ENCODE measurements around the gene SP3. TPM values are rescaled to one million over a fixed set of nuclear protein-coding genes. Genes with fewer than 3 reads are reported as not detected.
"Not testable (repeated sequence)": the region's sequence is repeated elsewhere in the genome, so short reads cannot be mapped to it uniquely, and the experiment has no call there.

SP3 gene
- total RNA-seq, 1 donor from 2014 or later = 45.4 TPM

- intact Hi-C loops (cut with DNase I) = no loop called here
- DNase-seq (ENCODE audit: low spot score) = no peak
Observed at GRCh38 chr2:173909846-173910245, 55.3 kb downstream of the SP3 start.

GRCh38 chr2:173906626-173907025 is 58.5 kb downstream of the SP3 start:
- intact Hi-C loops (cut with DNase I) = no loop called here

GRCh38 chr2:173903601-173904394 is 61.4 kb downstream of the SP3 start:
- intact Hi-C loops (cut with DNase I) = no loop called here
- DNase-seq (ENCODE audit: low spot score) = no peak

More at GRCh38 chr2:173906626-173907025, 58.5 kb downstream of the SP3 start:
- no peak for DNase-seq (ENCODE audit: low spot score)

GRCh38 chr2:173898996-173899395 is 66.2 kb downstream of the SP3 start:
- DNase-seq (ENCODE audit: low spot score) = no peak
- intact Hi-C loops (cut with DNase I) = loop anchor here (10.0 kb wide), 1 partner anchor 446 kb away; no protein-coding TSS in a partner anchor

- DNase-seq (ENCODE audit: low spot score) = no peak
- intact Hi-C loops (cut with DNase I) = loop anchor here (10.0 kb wide), 1 partner anchor 447 kb away; no protein-coding TSS in a partner anchor
Observed at GRCh38 chr2:173898178-173898668, 67.0 kb downstream of the SP3 start.

GRCh38 chr2:173896755-173897154 is 68.4 kb downstream of the SP3 start:
- DNase-seq (ENCODE audit: low spot score) = no peak
- intact Hi-C loops (cut with DNase I) = loop anchor here (10.0 kb wide), 1 partner anchor 448 kb away; no protein-coding TSS in a partner anchor

GRCh38 chr2:173892341-173892740 is 72.8 kb downstream of the SP3 start:
- DNase-seq (ENCODE audit: low spot score) = no peak
- intact Hi-C loops (cut with DNase I) = loop anchor here (10.0 kb wide), 1 partner anchor 452 kb away; no protein-coding TSS in a partner anchor

- intact Hi-C loops (cut with DNase I) = loop anchor here (10.0 kb wide), 1 partner anchor 453 kb away; no protein-coding TSS in a partner anchor
- DNase-seq (ENCODE audit: low spot score) = no peak
Observed at GRCh38 chr2:173891315-173892037, 73.7 kb downstream of the SP3 start.

GRCh38 chr2:173889464-173889863 is 75.7 kb downstream of the SP3 start:
- not testable (repeated sequence) for DNase-seq (ENCODE audit: low spot score)
- intact Hi-C loops (cut with DNase I) = loop anchor here (10.0 kb wide), 1 partner anchor 315 kb away; no protein-coding TSS in a partner anchor

- intact Hi-C loops (cut with DNase I) = loop anchor here (10.0 kb wide), 1 partner anchor 312 kb away; no protein-coding TSS in a partner anchor
Observed at GRCh38 chr2:173886613-173887012, 78.6 kb downstream of the SP3 start.

GRCh38 chr2:173884025-173884802 is 81.0 kb downstream of the SP3 start:
- intact Hi-C loops (cut with DNase I) = loop anchor here (5.0 to 10.0 kb wide), 3 partner anchors 118 to 309 kb away; no protein-coding TSS in a partner anchor

More at GRCh38 chr2:173886613-173887012, 78.6 kb downstream of the SP3 start:
- DNase-seq (ENCODE audit: low spot score) = no peak

GRCh38 chr2:173881886-173882285 is 83.3 kb downstream of the SP3 start:
- DNase-seq (ENCODE audit: low spot score) = no peak
- intact Hi-C loops (cut with DNase I) = loop anchor here (5.0 to 10.0 kb wide), 3 partner anchors 120 to 307 kb away; no protein-coding TSS in a partner anchor

More at GRCh38 chr2:173884025-173884802, 81.0 kb downstream of the SP3 start:
- DNase-seq (ENCODE audit: low spot score) = no peak

GRCh38 chr2:173881461-173881860 is 83.7 kb downstream of the SP3 start:
- intact Hi-C loops (cut with DNase I) = loop anchor here (5.0 to 10.0 kb wide), 3 partner anchors 121 to 307 kb away; no protein-coding TSS in a partner anchor
- no peak for DNase-seq (ENCODE audit: low spot score)

- DNase-seq (ENCODE audit: low spot score) = no peak
- intact Hi-C loops (cut with DNase I) = loop anchor here (5.0 to 10.0 kb wide), 3 partner anchors 122 to 306 kb away; no protein-coding TSS in a partner anchor
Observed at GRCh38 chr2:173880561-173880960, 84.6 kb downstream of the SP3 start.

GRCh38 chr2:173876833-173877413 is 88.2 kb downstream of the SP3 start:
- no peak for DNase-seq (ENCODE audit: low spot score)
- intact Hi-C loops (cut with DNase I) = no loop called here

GRCh38 chr2:173874894-173875237 is 90.3 kb downstream of the SP3 start:
- intact Hi-C loops (cut with DNase I) = no loop called here
- no peak for DNase-seq (ENCODE audit: low spot score)

GRCh38 chr2:173874003-173874893 is 90.9 kb downstream of the SP3 start:
- intact Hi-C loops (cut with DNase I) = no loop called here
- DNase-seq (ENCODE audit: low spot score) = no peak

GRCh38 chr2:173872714-173873113 is 92.5 kb downstream of the SP3 start:
- no peak for DNase-seq (ENCODE audit: low spot score)
- intact Hi-C loops (cut with DNase I) = no loop called here
